ENCODE data around the gene PFN3. TPM values are rescaled to one million over a fixed set of nuclear protein-coding genes. Genes with fewer than 3 reads are reported as not detected.
A peak's percentile ranks its signal among the peaks of the same experiment; 100 is the strongest.

The PFN3 gene
- total and polyA plus RNA-seq, 2 of the 13 experiments (the other 11 are each of a cell fraction or from before 2014, with no cell fraction given) = not detected

GRCh38 chr5:177446200-177447065, 46.0 kb upstream of the PFN3 start, which contains the start of gene PRR7 (continued):
- TF ChIP-seq ZSCAN29 (CRISPR knock-in tag; conservative IDR thresholded peaks at IDR 0.05) (no peak), ZFP37 (CRISPR knock-in tag; IDR thresholded peaks at IDR 0.05; ENCODE audit: borderline replicate concordance) (no peak), ZNF274 (CRISPR knock-in tag; IDR thresholded peaks at IDR 0.05) (no peak), SOX13 (IDR thresholded peaks at IDR 0.05) (no peak), SOX13 (CRISPR knock-in tag; conservative IDR thresholded peaks at IDR 0.05 in 1 of 2, IDR thresholded peaks at IDR 0.05 in 1 of 2) (no peak), SKI (IDR thresholded peaks at IDR 0.05; ENCODE audit: partially characterized antibody) (no peak), FOXP1 (IDR thresholded peaks at IDR 0.05) (no peak), FOXP1 (CRISPR knock-in tag; IDR thresholded peaks at IDR 0.05) (no peak), ZNF770 (CRISPR knock-in tag; IDR thresholded peaks at IDR 0.05) (no peak; the same call in 1 of the 2 replicates), ZC3H13 (CRISPR knock-in tag; IDR thresholded peaks at IDR 0.05) (0 out of 2 replicates have a peak, but pooled peaks have one; percentile 17), SMAD3 (CRISPR knock-in tag; IDR thresholded peaks at IDR 0.05) (no peak), ZNF850 (CRISPR knock-in tag; conservative IDR thresholded peaks at IDR 0.05) (no peak), GPN1 (CRISPR knock-in tag; IDR thresholded peaks at IDR 0.05; ENCODE audit: borderline replicate concordance) (no peak), THAP7 (CRISPR knock-in tag; IDR thresholded peaks at IDR 0.05) (no peak), GMEB1 (CRISPR knock-in tag; IDR thresholded peaks at IDR 0.05; ENCODE audit: borderline replicate concordance) (no peak), IKZF1 (IDR thresholded peaks at IDR 0.05) (no peak), MYNN (CRISPR knock-in tag; IDR thresholded peaks at IDR 0.05; ENCODE audit: low read depth) (no peak), ZNF788 (CRISPR knock-in tag; IDR thresholded peaks at IDR 0.05; ENCODE audit: borderline replicate concordance) (no peak), RXRB (CRISPR knock-in tag; IDR thresholded peaks at IDR 0.05; ENCODE audit: borderline replicate concordance) (no peak), ZSCAN22 (CRISPR knock-in tag; IDR thresholded peaks at IDR 0.05) (no peak), SIX1 (CRISPR knock-in tag; IDR thresholded peaks at IDR 0.05; ENCODE audit: borderline replicate concordance) (no peak), TBX2 (CRISPR knock-in tag; IDR thresholded peaks at IDR 0.05; ENCODE audit: borderline replicate concordance) (no peak), ZNF776 (CRISPR knock-in tag; IDR thresholded peaks at IDR 0.05) (no peak; the same call in 1 of the 2 replicates), PRDM4 (CRISPR knock-in tag; IDR thresholded peaks at IDR 0.05; ENCODE audit: borderline replicate concordance) (no peak), NBN (conservative IDR thresholded peaks at IDR 0.05) (no peak)

All from HepG2 (cell line).